ENCODE measurements around the gene FOXK1. TPM values are rescaled to one million over a fixed set of nuclear protein-coding genes. Genes with fewer than 3 reads are reported as not detected.
A peak's percentile ranks its signal among the peaks of the same experiment; 100 is the strongest.

Gene FOXK1
- total RNA-seq, 4 donors from 2014 or later: 28.0 to 59.9 (median 34.2) TPM

DNA sequence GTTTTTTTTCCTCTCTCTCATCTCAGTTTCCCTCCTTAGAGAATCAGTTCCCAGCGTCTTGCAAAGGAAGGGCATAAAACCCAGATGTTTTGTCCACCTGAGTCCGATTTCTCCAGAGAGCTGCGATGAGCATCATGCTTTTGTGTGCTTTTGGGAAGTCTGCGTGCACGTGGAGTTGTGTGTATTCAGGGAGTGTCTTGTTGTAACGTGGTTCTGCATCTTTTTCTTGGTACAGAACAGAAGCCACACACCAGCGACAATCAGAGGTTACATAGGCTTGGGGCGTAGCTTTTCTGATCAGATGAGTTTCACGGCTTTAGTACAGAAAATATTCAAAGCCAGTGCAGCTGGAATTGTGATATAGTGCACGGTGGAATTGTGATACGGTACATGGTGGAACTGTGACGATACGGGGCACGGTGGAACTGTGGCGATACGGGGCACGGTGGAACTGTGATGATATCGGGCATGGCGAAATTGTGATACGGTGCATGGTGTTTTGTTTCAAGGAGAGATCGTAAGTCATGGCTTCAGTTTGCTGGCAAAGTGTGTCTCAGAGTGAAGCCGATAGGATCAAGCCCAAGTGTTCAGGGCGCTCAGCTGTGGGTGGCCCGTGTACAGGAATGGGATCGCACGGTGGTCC lies 32.8 kb downstream of the FOXK1 start:
- intact Hi-C loops (cut with DNase I; ENCODE audit: low total_unique reads): no loop called here
- H3K4me3 ChIP-seq: no peak overlapping the region

DNA sequence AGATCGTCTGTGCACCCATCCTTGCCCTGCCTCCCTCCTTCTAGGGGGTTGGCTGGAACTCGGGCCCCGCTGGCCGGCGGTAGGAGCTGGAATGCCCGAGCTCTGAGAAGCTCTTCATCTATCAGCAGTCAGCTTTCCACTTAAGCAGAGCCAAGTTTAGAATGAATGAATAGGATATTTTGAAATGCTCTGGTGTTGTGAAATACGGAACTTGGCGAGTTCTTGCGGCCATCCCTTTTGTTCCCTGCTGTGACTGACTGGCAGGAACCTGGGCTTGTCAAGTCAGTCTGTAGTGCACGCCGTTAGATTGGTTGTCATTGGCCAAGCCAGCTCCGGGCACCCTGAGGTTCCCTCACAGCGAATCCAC lies 33.3 kb downstream of the FOXK1 start:
- Histone ChIP-seq H3K27me3 (no peaks in the 10 kb centered on the region), H3K27ac (peak overlapping the region in 3 of 4 donors; percentile 17 to 36 (median 28)), H3K36me3 (no peaks in the 10 kb centered on the region), H3K9me3 (no peaks in the 10 kb centered on the region), H3K4me1 (peaks cover 9 to 42% (median 26%) of the 10 kb centered on the region in 4 donors), H3K4me3 (no peak overlapping the region)
- no peak for TF ChIP-seq CTCF (IDR thresholded peaks at IDR 0.05)
- peak in 1 of 3 donors; percentile 51 for TF ChIP-seq POLR2AphosphoS5 (IDR thresholded peaks at IDR 0.05)
- 72% methylated on average over 13 of the region's 13 CpGs; no CpG with 5 or more reads in 1 of the 2 donors for WGBS, 2 donors (ENCODE audit: low coverage in 1 of 2)
- DNase-seq: peak; percentile 32
- intact Hi-C loops (cut with DNase I; ENCODE audit: low total_unique reads): no loop called here
- in situ Hi-C loops (cut with MboI; ENCODE audit: low pct_ligation_motif_present in 1 of 4, low pct_unique_long_range_greater_than_20kb in 1 of 4, low sequenced_read_pairs in 3 of 4): no loop called here

More for the DNA sequence above, 32.8 kb downstream of the FOXK1 start:
- peak overlapping the region in 3 of 4 donors; percentile 4 to 28 (median 17) for H3K27ac ChIP-seq
- in situ Hi-C loops (cut with MboI; ENCODE audit: low pct_ligation_motif_present in 1 of 4, low pct_unique_long_range_greater_than_20kb in 1 of 4, low sequenced_read_pairs in 3 of 4): no loop called here
- no peaks in the 10 kb centered on the region for H3K9me3 ChIP-seq
- H3K27me3 ChIP-seq: no peaks in the 10 kb centered on the region
- H3K36me3 ChIP-seq: no peaks in the 10 kb centered on the region
- 69 to 89% methylated on average over 2 to 26 of the region's 26 CpGs for WGBS, 2 donors (ENCODE audit: low coverage in 1 of 2)
- DNase-seq: no peak
- no peak for TF ChIP-seq POLR2AphosphoS5 (IDR thresholded peaks at IDR 0.05)
- TF ChIP-seq CTCF (IDR thresholded peaks at IDR 0.05): no peak
- TF ChIP-seq POLR2A (IDR thresholded peaks at IDR 0.05): no peak
- peaks cover 9 to 42% (median 26%) of the 10 kb centered on the region in 4 donors for H3K4me1 ChIP-seq

- Histone ChIP-seq H3K9me3 (no peaks in the 10 kb centered on the region), H3K27ac (no peak overlapping the region), H3K4me1 (peaks cover 8 to 33% (median 18%) of the 10 kb centered on the region in 4 donors), H3K4me3 (no peak overlapping the region), H3K27me3 (no peaks in the 10 kb centered on the region), H3K36me3 (no peaks in the 10 kb centered on the region)
- TF ChIP-seq EP300 (IDR thresholded peaks at IDR 0.05; ENCODE audit: low read depth): no peak
- TF ChIP-seq POLR2A (IDR thresholded peaks at IDR 0.05): no peak
- no peak for TF ChIP-seq CTCF (IDR thresholded peaks at IDR 0.05)
- no peak for TF ChIP-seq POLR2AphosphoS5 (IDR thresholded peaks at IDR 0.05)
- WGBS, 2 donors (ENCODE audit: low coverage in 1 of 2): 93% methylated on average over 18 to 29 of the region's 29 CpGs
- no peak for DNase-seq
- intact Hi-C loops (cut with DNase I; ENCODE audit: low total_unique reads) (no loop called here), in situ Hi-C loops (cut with MboI; ENCODE audit: low pct_ligation_motif_present in 1 of 4, low pct_unique_long_range_greater_than_20kb in 1 of 4, low sequenced_read_pairs in 3 of 4) (no loop called here)
Measured at GRCh38 chr7:4716946-4717795, 35.1 kb downstream of the FOXK1 start.

DNA sequence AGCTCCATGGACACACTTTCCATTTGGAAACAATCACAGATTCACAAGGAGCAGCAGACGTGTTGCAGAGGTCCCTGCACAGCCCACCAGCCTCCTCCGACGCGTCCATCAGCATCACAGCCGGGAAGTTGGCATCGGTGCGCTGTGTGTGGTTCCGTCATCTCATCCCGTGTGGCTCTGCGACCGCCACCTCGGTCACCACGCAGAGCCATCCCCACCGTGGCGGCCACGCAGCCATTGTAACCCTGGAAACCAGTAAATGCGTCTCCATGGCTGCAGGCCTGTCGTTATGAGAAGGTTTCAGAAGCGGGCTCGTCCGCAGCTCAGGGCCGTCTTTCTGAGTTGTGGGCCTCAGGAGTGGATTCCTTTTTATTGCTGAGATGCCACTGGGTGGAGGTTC lies 36.0 kb downstream of the FOXK1 start:
- no peak for DNase-seq
- H3K36me3 ChIP-seq: no peaks in the 10 kb centered on the region
- in situ Hi-C loops (cut with MboI; ENCODE audit: low pct_ligation_motif_present in 1 of 4, low pct_unique_long_range_greater_than_20kb in 1 of 4, low sequenced_read_pairs in 3 of 4) (no loop called here), intact Hi-C loops (cut with DNase I; ENCODE audit: low total_unique reads) (no loop called here)
- no peak overlapping the region for H3K4me3 ChIP-seq
- no peak for TF ChIP-seq POLR2A (IDR thresholded peaks at IDR 0.05)
- TF ChIP-seq CTCF (IDR thresholded peaks at IDR 0.05): no peak
- no peak for TF ChIP-seq EP300 (IDR thresholded peaks at IDR 0.05; ENCODE audit: low read depth)
- no peak for TF ChIP-seq POLR2AphosphoS5 (IDR thresholded peaks at IDR 0.05)
- no peaks in the 10 kb centered on the region for H3K27me3 ChIP-seq
- no peak overlapping the region for H3K27ac ChIP-seq
- H3K9me3 ChIP-seq: no peaks in the 10 kb centered on the region
- H3K4me1 ChIP-seq: peaks cover 0 to 24% (median 12%) of the 10 kb centered on the region in 4 donors
- 95% methylated on average over 22 of the region's 22 CpGs; no CpG with 5 or more reads in 1 of the 2 donors for WGBS, 2 donors (ENCODE audit: low coverage in 1 of 2)

Data from transverse colon (tissue), 4 donors.